Metanephros (tissue), 1 donor: ENCODE results near the gene IZUMO2. TPM values are rescaled to one million over a fixed set of nuclear protein-coding genes. Genes with fewer than 3 reads are reported as not detected.

ENCODE experiments used
- total RNA-seq: library from RNA; depleted of rRNA; stranded (reverse); fragments of >200 nt; gene quantifications from one replicate; pipeline ENCODE4 v1.2.3, GENCODE V29; 2014

The IZUMO2 gene
- not detected for total RNA-seq

DNA sequence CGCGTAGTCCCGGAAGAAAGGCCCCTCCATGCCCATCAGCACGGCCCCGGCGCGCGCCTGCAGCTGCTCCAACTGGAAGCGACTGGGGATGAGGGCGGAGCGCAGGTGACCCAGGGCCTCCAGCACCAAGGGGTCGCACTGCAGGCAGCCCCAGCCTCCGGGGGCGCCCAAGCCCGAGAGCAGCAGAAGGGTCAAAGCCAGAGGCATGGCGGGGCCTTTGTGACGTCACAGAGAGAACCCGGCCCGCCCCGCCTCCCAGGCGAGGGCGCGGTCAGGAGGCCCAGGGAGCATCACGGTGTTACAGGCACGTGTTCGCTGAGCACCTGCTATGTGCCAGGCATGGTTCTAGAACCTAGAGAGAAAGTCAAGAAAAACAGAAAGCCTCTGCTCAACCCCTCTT, at the start of gene IZUMO2:
Gene IZUMO2, minus strand, starts transcription at position 294 of the 400 bp plus-strand sequence. Its CDS starts 87 bp downstream, at position 207.

GRCh38 chr19:50203281-50204080, 40.4 kb upstream of the IZUMO2 start, which contains the start of gene MYH14:
MYH14 (plus strand) TSS chr19:50203622; CDS start chr19:50210366, 6,744 bp downstream.

Other genes starting within 250 kb of the IZUMO2 start
- 5.7 TPM for gene ATF5, start 234.1 kb downstream of the IZUMO2 start, total RNA-seq
- gene NUP62, start 233.8 kb downstream of the IZUMO2 start, total RNA-seq = 47.2 TPM
- 13.3 TPM for gene SIGLEC11, start 202.1 kb downstream of the IZUMO2 start, total RNA-seq
- gene VRK3, start 137.9 kb downstream of the IZUMO2 start, total RNA-seq = 32.6 TPM
- gene ZNF473, start 137.3 kb downstream of the IZUMO2 start, total RNA-seq = 8.2 TPM
- gene MYH14, start 40.3 kb upstream of the IZUMO2 start, total RNA-seq = 33.0 TPM
- gene KCNC3, start 166.1 kb upstream of the IZUMO2 start, total RNA-seq = 7.8 TPM
- gene NAPSA, start 202.4 kb upstream of the IZUMO2 start, total RNA-seq = 6.8 TPM
- 55.1 TPM for gene NR1H2, start 213.2 kb upstream of the IZUMO2 start, total RNA-seq
- gene POLD1, start 221.1 kb upstream of the IZUMO2 start, total RNA-seq = 56.6 TPM